ENCODE results near the gene UBE2O. TPM values are rescaled to one million over a fixed set of nuclear protein-coding genes. Genes with fewer than 3 reads are reported as not detected.
A peak's percentile ranks its signal among the peaks of the same experiment; 100 is the strongest.

The UBE2O gene
- total RNA-seq, 1 experiment from 2014 or later, result 52.6 TPM

- Mint-ChIP-seq H3K27ac (peak overlapping the region in 2 of 3 experiments; percentile 58 to 81; a peak in 2 of 7 replicates), H3K9me3 (peaks cover 0 to 3% of the 10 kb centered on the region in 2 experiments; a peak in 1 of 5 replicates), H3K36me3 (ENCODE audit: insufficient read depth in 1 of 3, low read depth in 3 of 3) (peaks cover 3 to 19% (median 11%) of the 10 kb centered on the region in 3 experiments; a peak in 6 of 7 replicates), H3K4me3 (no peak overlapping the region; a peak in 1 of 5 replicates), H3K27me3 (ENCODE audit: low read depth) (no peaks in the 10 kb centered on the region), H3K4me1 (peaks cover 16 to 23% of the 10 kb centered on the region in 2 experiments)
- Histone ChIP-seq H2BK15ac (ENCODE audit: low read depth, low read length) (no peak overlapping the region), H2BK20ac (ENCODE audit: low read depth, low read length, poor library complexity, severe bottlenecking) (no peak overlapping the region), H3K23me2 (ENCODE audit: insufficient read length, low read depth, low read length, poor library complexity, severe bottlenecking) (no peaks in the 10 kb centered on the region), H3K27ac (ENCODE audit: insufficient read length, low read depth, low read length) (no peak overlapping the region), H2BK120ac (ENCODE audit: low read depth, low read length, poor library complexity, severe bottlenecking) (no peak overlapping the region), H3K79me1 (ENCODE audit: insufficient read depth, low read depth, low read length, poor library complexity, severe bottlenecking) (peaks cover 4% of the 10 kb centered on the region), H3K56ac (ENCODE audit: insufficient read length, low read depth, low read length) (no peak overlapping the region), H3K4ac (ENCODE audit: low read depth, low read length) (no peak overlapping the region), H3K23ac (ENCODE audit: insufficient read length, low read depth, low read length) (no peak overlapping the region), H4K8ac (replicated peaks; ENCODE audit: insufficient read length, low read depth, low read length) (no peak overlapping the region), H2BK12ac (ENCODE audit: insufficient read length, low read depth, low read length) (no peak overlapping the region), H3K18ac (ENCODE audit: insufficient read length, low read depth, low read length) (no peak overlapping the region), H3K14ac (ENCODE audit: insufficient read depth, low read length) (no peak overlapping the region), H3K4me1 (ENCODE audit: insufficient read depth, low read length) (peaks cover 3% of the 10 kb centered on the region; the same call in 1 of the 2 replicates), H3K9me3 (ENCODE audit: control insufficient read depth, low read depth, low read length) (no peaks in the 10 kb centered on the region), H3K79me2 (ENCODE audit: insufficient read depth, low read length) (peaks cover 18% of the 10 kb centered on the region), H2BK5ac (ENCODE audit: insufficient read length, low read length) (no peak overlapping the region), H3K4me2 (ENCODE audit: insufficient read depth, insufficient read length, low read length) (no peak overlapping the region), H2AK5ac (ENCODE audit: insufficient read length, low read length) (no peak overlapping the region), H2AFZ (ENCODE audit: low read length) (no peak overlapping the region), H3K27me3 (ENCODE audit: insufficient read depth, low read length) (no peaks in the 10 kb centered on the region), H3K9ac (ENCODE audit: extremely low read depth, insufficient read length, low read length) (no peak overlapping the region), H4K5ac (ENCODE audit: insufficient read length, low read depth, low read length) (no peak overlapping the region), H4K91ac (ENCODE audit: insufficient read length, low read depth, low read length) (no peak overlapping the region), H3T11ph (ENCODE audit: low read length) (no peak overlapping the region), H4K20me1 (ENCODE audit: control insufficient read depth, insufficient read depth, insufficient read length) (no peaks in the 10 kb centered on the region)
- no CpG with 5 or more reads among the region's 6 CpGs for WGBS (ENCODE audit: extremely low coverage, insufficient read length, low lambda C conversion rate)
- TF ChIP-seq CTCF (conservative IDR thresholded peaks at IDR 0.05), result no peak
- DNase-seq, result no peak
These were observed 30.1 kb downstream of the UBE2O start for GRCh38 chr17:76422860-76423259.
